ENCODE data around the gene DCTN2. TPM values are rescaled to one million over a fixed set of nuclear protein-coding genes. Genes with fewer than 3 reads are reported as not detected.

DCTN2 gene
- total RNA-seq, 1 donor from 2014 or later, result 90.1 TPM

DNA sequence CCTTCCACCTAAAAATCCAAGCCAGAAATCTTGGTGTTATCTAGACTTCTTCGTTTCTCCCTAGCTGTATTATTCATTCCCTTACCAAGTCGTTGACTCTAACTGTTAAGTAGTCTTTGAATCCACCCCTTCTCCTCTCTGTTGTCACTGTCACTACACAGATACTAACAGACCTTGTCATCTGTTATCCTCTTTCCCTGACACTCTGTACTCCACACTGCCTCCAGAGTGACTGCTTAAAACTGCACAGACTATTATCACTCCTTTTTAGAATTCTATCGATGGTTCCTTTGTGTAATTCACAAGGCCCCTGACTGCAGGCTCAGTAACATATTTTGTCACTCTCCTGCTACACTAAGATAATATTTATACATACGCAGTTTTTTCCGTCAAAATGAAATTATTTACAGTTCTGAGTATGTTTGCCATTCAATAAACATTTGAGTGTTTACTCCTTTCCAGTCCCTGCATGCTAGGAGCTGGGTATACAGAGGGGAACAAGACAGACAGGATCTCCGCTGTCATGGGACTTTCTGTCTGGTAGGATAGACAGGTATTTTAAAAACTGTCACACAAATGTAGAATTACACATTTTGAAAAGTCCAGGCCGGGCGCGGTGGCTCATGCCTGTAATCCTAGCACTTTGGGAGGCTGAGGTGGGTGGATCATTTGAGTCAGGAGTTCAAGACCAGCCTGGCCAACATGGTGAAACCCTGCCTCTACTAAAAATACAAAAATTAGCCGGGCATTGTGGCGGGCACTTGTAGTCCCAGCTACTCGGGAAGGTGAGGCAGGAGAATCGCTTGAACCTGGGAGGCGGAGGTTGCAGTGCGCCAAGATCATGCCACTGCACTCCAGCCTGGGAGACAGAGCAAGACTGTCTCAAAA, 55.4 kb downstream of the DCTN2 start:
- DNase-seq (ENCODE audit: low read depth, low spot score), result no peak

DNA sequence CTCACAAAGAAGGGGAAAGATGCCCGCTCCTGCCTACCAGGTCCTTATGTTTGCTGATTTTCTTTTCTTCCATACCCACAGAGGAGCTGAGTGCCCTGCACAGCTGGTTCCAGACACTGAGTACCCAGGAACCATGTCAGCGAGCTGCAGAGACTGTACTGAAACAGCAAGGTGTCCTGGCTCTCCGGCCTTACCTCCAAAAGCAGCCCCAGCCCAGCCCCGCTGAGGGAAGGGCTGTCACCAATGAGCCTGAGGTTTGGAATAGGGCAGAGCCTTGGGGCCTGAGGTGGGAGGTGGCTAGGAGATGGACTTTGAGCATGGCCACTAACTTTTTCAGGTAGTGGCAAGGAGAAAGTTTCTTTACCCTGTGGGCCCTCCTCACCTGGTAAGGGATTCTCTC, 56.9 kb downstream of the DCTN2 start:
- no peak for DNase-seq (ENCODE audit: low read depth, low spot score)

DNA sequence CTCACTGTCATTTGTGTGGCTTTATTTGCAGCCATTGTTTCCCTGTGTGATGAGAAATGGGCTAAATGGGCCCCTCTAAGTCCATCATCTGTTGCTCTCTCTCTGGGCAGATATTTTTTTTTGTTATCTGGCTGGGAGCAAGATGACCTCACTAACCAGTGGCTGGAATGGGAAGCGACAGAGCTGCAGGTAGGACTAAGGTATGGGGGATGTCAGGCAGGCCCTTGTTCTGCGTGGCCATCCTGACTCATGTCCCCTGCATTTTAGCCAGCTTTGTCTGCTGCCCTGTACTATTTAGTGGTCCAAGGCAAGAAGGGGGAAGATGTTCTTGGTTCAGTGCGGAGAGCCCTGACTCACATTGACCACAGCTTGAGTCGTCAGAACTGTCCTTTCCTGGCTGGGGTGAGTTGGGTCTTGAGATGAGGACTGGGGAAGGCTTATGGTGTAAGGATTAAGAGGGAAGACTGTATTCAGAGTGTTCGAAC, 57.8 kb downstream of the DCTN2 start:
- no peak for DNase-seq (ENCODE audit: low read depth, low spot score)

DNA sequence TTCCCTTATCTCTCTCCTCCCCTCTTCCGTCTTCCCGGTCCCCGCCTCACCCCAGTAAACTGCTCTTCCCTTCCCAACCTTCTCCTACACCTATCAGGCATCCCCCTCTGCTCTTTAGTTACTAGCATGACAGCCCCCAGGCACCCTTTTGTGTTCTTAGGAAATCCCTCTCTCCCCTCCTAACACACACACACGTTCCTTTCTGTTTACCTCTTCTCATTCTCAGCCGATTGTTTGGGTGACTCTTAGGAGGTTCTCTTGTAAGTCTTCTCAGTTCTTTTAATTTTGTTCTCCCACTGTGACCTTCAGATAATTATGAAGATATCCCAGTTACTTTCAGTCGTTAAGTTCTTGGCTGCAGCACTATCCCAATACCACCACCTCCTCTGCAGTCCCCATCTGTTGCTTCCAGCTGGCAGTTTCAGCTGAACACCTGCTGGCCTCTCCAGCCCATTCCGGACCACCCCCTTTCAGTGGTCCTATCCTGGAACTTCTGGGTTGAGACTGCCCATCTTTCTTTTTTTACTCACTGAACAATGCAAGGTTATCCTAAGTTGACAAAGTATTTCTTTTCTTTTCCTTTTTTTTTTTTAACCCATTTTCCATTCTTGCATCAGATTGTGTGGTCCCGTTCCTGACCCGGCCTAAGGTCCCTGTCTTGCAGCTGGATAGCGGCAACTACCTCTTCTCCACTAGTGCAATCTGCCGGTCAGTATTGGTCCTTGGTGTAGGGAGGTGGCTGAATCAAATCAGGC, 58.4 kb downstream of the DCTN2 start:
- DNase-seq (ENCODE audit: low read depth, low spot score), result no peak

DNA sequence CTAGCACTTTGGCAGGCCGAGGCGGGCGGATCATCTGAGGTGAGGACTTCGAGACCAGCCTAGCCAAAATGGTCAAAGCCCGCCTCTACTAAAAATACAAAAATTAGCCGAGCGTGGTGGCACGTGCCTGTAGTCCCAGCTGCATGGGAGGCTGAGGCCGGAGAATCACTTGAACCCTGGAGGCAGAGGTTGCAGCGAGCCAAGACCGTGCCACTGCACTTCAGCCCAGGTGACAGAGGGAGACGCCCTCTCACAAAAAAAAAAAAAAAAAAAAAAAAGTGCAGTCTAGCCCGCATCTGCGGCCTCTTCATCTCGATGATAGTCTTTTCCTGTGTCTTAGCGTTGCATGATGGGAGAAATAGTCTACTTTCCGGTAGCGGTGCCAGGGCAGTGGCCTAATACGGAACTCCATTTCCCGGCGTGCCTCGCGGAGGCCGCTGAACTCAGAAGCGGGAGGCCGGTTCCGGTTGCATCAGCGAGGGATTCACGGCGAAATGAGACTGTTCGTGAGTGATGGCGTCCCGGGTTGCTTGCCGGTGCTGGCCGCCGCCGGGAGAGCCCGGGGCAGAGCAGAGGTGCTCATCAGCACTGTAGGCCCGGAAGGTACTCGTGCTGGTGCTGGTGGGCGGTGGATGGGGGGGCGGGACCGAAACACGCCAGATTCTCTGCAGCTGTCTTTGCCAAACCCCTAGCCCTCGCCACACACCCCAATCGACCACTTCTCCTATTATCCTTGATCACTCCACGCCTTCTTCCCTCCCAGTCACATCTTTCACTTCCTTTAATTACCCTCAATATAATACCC, 59.2 kb downstream of the DCTN2 start, which contains the start of gene MARS1:
Gene MARS1, plus strand, starts transcription at position 472 of the 805 bp plus-strand sequence. Its CDS starts 23 bp downstream, at position 495.
- DNase-seq (ENCODE audit: low read depth, low spot score), result peak; percentile 78

DNA sequence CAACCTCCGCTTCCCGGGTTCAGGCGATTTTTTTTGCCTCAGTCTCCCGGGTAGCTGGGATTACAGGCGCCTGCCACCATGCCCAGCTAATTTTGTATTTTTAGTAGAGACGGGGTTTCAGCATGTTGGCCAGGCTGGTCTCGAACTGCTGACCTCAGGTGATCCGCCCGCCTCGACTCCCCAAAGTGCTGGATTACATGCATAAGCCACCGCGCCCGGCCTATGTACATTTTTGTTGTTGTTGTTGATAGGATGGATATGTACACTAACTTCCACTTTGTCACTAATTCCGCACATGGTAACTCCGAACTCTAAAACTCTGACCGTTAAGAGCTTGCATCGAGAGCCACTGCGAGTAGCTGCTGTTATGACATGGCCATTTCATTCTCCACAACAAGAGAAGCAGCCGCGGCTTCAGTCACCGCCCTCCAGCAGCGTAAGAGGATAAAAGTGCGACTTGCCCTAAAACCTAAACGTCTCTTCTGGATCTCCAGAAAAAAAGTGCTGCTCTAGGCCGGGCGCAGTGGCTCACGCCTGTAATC, 59.9 kb downstream of the DCTN2 start:
- DNase-seq (ENCODE audit: low read depth, low spot score), result no peak

DNA sequence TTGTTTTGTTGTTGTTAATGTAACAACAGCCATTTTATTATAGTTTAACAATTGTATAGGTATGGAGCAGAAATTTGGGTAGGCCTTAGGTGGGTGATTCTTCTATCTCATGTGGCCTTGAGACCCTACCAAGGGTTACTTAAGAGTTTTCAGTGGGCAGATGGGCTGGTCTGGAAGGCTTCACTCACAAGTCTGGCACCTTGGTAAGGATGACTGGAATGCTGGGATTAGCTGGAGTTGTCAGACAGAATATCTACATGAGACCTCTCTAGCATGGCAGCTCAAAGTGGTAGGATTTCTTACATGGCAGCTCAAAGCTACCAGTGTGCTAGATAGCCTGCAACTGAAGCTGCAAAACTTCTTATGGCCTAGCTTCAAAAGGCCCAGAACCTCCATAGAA, 61.3 kb downstream of the DCTN2 start:
- no peak for DNase-seq (ENCODE audit: low read depth, low spot score)

DNA sequence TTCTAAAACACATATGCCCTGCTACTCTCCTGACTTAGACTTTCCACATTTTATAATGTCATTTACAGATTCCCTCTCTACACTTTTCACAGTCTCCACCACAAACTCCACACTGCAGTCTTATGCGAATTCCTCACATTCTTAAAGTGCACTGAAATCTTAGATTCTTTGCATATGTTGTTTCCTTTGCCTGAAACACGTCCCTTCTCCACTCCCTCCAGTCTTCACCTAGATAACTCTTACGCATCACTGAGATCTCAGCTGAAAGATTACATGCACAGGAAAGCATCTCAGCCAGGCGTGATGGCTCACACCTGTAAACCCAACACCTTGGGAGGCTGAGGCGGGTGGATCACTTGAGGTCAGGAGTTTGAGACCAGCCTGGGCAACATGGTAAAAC, 63.5 kb downstream of the DCTN2 start:
- no peak for DNase-seq (ENCODE audit: low read depth, low spot score)

DNA sequence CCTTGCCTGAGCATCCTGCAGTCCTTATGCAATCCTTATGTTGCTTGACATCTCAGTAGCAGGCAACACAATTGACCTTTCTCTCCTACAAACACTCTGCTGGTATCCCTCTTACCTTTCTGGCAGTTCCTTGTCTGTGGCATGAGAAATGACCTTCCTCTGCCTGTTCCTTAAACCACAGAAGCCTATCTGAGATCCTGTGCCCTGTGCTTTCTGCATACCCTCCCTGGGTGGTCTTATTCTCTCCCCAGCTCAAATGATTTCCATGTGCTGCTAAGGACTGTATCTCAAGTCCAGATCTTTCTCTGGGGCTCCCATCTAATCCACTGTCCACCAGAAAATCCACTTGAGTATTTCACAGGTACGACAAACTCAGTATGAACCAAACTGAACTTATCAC, 65.3 kb downstream of the DCTN2 start:
- DNase-seq (ENCODE audit: low read depth, low spot score), result no peak

Other genes with a start within 250 kb of the DCTN2 start
- gene R3HDM2, start 116.1 kb downstream of the DCTN2 start, total RNA-seq, result 4.5 and 5.5 TPM in 2 replicates
- not detected in 2 replicates for gene INHBC, start 112.4 kb downstream of the DCTN2 start, total RNA-seq
- not detected in 2 replicates for gene INHBE, start 91.9 kb downstream of the DCTN2 start, total RNA-seq
- gene GLI1, start 87.4 kb downstream of the DCTN2 start, total RNA-seq, result 0.04 and 0.07 TPM in 2 replicates
- gene ARHGAP9, start 67.3 kb downstream of the DCTN2 start, total RNA-seq, result under 0.01 TPM in 1 of 2 replicates, not detected in the other
- gene MARS1, start 59.1 kb downstream of the DCTN2 start, total RNA-seq, result 171 and 179 TPM in 2 replicates
- gene DDIT3, start 26.7 kb downstream of the DCTN2 start, total RNA-seq, result 6.0 and 12.6 TPM in 2 replicates
- 5.3 and 8.3 TPM in 2 replicates for gene MBD6, start 24.4 kb downstream of the DCTN2 start, total RNA-seq
- under 0.01 and 0.14 TPM in 2 replicates for gene KIF5A, start 2.9 kb upstream of the DCTN2 start, total RNA-seq
- gene PIP4K2C, start 44.0 kb upstream of the DCTN2 start, total RNA-seq, result 10.4 and 11.8 TPM in 2 replicates
- 4.8 and 11.4 TPM in 2 replicates for gene DTX3, start 57.6 kb upstream of the DCTN2 start, total RNA-seq
- 5.3 and 5.7 TPM in 2 replicates for gene ARHGEF25, start 64.2 kb upstream of the DCTN2 start, total RNA-seq
- 0.07 and 0.35 TPM in 2 replicates for gene B4GALNT1, start 86.0 kb upstream of the DCTN2 start, total RNA-seq
- 194 and 222 TPM in 2 replicates for gene OS9, start 146.9 kb upstream of the DCTN2 start, total RNA-seq
- 0.07 and 0.11 TPM in 2 replicates for gene AGAP2, start 191.6 kb upstream of the DCTN2 start, total RNA-seq
- 37.7 and 48.0 TPM in 2 replicates for gene TSPAN31, start 197.8 kb upstream of the DCTN2 start, total RNA-seq
- gene CDK4, start 205.1 kb upstream of the DCTN2 start, total RNA-seq, result 139 and 181 TPM in 2 replicates
- 3.9 and 5.3 TPM in 2 replicates for gene MARCHF9, start 207.9 kb upstream of the DCTN2 start, total RNA-seq
- 0.35 and 0.66 TPM in 2 replicates for gene CYP27B1, start 219.9 kb upstream of the DCTN2 start, total RNA-seq
- 5.0 and 8.1 TPM in 2 replicates for gene METTL1, start 224.9 kb upstream of the DCTN2 start, total RNA-seq
- 5.4 and 6.3 TPM in 2 replicates for gene EEF1AKMT3, start 225.4 kb upstream of the DCTN2 start, total RNA-seq
- gene TSFM, start 235.6 kb upstream of the DCTN2 start, total RNA-seq, result 26.0 and 31.7 TPM in 2 replicates

Measured in pulmonary artery endothelial cell (primary cell).